Parathyroid adenoma (tissue), 2 donors: ENCODE results near the gene MCC.

ENCODE experiments used
- H2AFZ ChIP-seq: fragments of 300-600 bp; sonication (generic); one replicate; pipeline ENCODE4 v1.7.0; 2017; ENCODE audit warnings: antibody characterized with exemption, mild to moderate bottlenecking
- H3K27ac ChIP-seq: fragments of 300-600 bp; sonication (generic); one replicate; pipeline ENCODE4 v1.7.0; 2017
- H3K27me3 ChIP-seq: fragments of 300-600 bp; sonication (generic); one replicate; pipeline ENCODE4 v1.7.0; 2017; ENCODE audit warnings: low read length; ENCODE audit not compliant: control insufficient read depth, insufficient read depth
- H3K36me3 ChIP-seq: fragments of 300-600 bp; sonication (generic); one replicate; pipeline ENCODE4 v1.7.0; 2017; ENCODE audit warnings: low read length; ENCODE audit not compliant: control insufficient read depth, insufficient read depth
- H3K4me1 ChIP-seq: fragments of 300-600 bp; sonication (generic); one replicate; pipeline ENCODE4 v1.7.0; 2017; ENCODE audit warnings: control low read depth
- H3K4me2 ChIP-seq: fragments of 300-600 bp; sonication (generic); one replicate; pipeline ENCODE4 v1.7.0; 2017; ENCODE audit warnings: low read length
- H3K4me3 ChIP-seq: fragments of 300-600 bp; sonication (generic); one replicate; pipeline ENCODE4 v1.7.0; 2017; ENCODE audit warnings: low read depth, low read length
- H3K79me2 ChIP-seq: fragments of 300-600 bp; sonication (generic); one replicate; pipeline ENCODE4 v1.7.0; 2017; ENCODE audit warnings: control low read depth
- H3K9ac ChIP-seq: fragments of 300-600 bp; sonication (generic); one replicate; pipeline ENCODE4 v1.7.0; 2017; ENCODE audit warnings: mild to moderate bottlenecking
- H3K9me3 ChIP-seq: fragments of 300-600 bp; sonication (generic); one replicate; pipeline ENCODE4 v1.7.0; 2017; ENCODE audit warnings: low read length; ENCODE audit not compliant: control insufficient read depth
- TF ChIP-seq, protein P1 (sequence below): fragments of 300-600 bp; sonication (generic); IDR thresholded peaks from one replicate; pipeline ENCODE4 v1.7.0; 2017; ENCODE audit warnings: antibody characterized with exemption, mild to moderate bottlenecking
- donor health status: primary hyperparathyroidism.

The MCC gene

GRCh38 chr5:113296676-113297075 is 191.6 kb downstream of the MCC start:
- peaks cover 74% of the 10 kb centered on the region for H3K79me2 ChIP-seq
- no peak overlapping the region for H2AFZ ChIP-seq
- no peaks in the 10 kb centered on the region for H3K36me3 ChIP-seq
- H3K9ac ChIP-seq: no peak overlapping the region
- H3K4me3 ChIP-seq: no peak overlapping the region
- no peak overlapping the region for H3K4me2 ChIP-seq
- TF ChIP-seq, protein P1, sequence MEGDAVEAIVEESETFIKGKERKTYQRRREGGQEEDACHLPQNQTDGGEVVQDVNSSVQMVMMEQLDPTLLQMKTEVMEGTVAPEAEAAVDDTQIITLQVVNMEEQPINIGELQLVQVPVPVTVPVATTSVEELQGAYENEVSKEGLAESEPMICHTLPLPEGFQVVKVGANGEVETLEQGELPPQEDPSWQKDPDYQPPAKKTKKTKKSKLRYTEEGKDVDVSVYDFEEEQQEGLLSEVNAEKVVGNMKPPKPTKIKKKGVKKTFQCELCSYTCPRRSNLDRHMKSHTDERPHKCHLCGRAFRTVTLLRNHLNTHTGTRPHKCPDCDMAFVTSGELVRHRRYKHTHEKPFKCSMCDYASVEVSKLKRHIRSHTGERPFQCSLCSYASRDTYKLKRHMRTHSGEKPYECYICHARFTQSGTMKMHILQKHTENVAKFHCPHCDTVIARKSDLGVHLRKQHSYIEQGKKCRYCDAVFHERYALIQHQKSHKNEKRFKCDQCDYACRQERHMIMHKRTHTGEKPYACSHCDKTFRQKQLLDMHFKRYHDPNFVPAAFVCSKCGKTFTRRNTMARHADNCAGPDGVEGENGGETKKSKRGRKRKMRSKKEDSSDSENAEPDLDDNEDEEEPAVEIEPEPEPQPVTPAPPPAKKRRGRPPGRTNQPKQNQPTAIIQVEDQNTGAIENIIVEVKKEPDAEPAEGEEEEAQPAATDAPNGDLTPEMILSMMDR: no peak
- no peak overlapping the region for H3K27ac ChIP-seq
- no peaks in the 10 kb centered on the region for H3K27me3 ChIP-seq
- no peaks in the 10 kb centered on the region for H3K9me3 ChIP-seq
- peaks cover 10% of the 10 kb centered on the region for H3K4me1 ChIP-seq

- no peak overlapping the region for H3K9ac ChIP-seq
- TF ChIP-seq, protein P1: no peak
Observed at GRCh38 chr5:113295111-113295539, 193.1 kb downstream of the MCC start.

GRCh38 chr5:113294311-113295110 is 193.7 kb downstream of the MCC start:
- Histone ChIP-seq H3K36me3 (no peaks in the 10 kb centered on the region), H2AFZ (peak overlapping the region; percentile 51), H3K4me1 (peaks cover 19% of the 10 kb centered on the region), H3K27me3 (no peaks in the 10 kb centered on the region), H3K4me3 (peak overlapping the region; percentile 99), H3K4me2 (peak overlapping the region; percentile 86), H3K27ac (peak overlapping the region; percentile 91), H3K9ac (peak overlapping the region; percentile 54), H3K79me2 (peaks cover 75% of the 10 kb centered on the region), H3K9me3 (no peaks in the 10 kb centered on the region)
- TF ChIP-seq, protein P1: peak; percentile 21

More at GRCh38 chr5:113295111-113295539, 193.1 kb downstream of the MCC start:
- Histone ChIP-seq H3K27ac (peak overlapping the region; percentile 91), H3K36me3 (no peaks in the 10 kb centered on the region), H2AFZ (peak overlapping the region; percentile 17), H3K27me3 (no peaks in the 10 kb centered on the region), H3K4me3 (peak overlapping the region; percentile 99), H3K4me1 (peaks cover 17% of the 10 kb centered on the region), H3K9me3 (no peaks in the 10 kb centered on the region), H3K79me2 (peaks cover 75% of the 10 kb centered on the region), H3K4me2 (peak overlapping the region; percentile 86)

- Histone ChIP-seq H3K9ac (peak overlapping the region; percentile 54), H2AFZ (peak overlapping the region; percentile 51), H3K79me2 (peaks cover 77% of the 10 kb centered on the region), H3K4me3 (peak overlapping the region; percentile 99), H3K27ac (peak overlapping the region; percentile 91), H3K4me1 (peaks cover 21% of the 10 kb centered on the region), H3K4me2 (peak overlapping the region; percentile 86), H3K36me3 (no peaks in the 10 kb centered on the region), H3K9me3 (no peaks in the 10 kb centered on the region), H3K27me3 (no peaks in the 10 kb centered on the region)
- TF ChIP-seq, protein P1: no peak
Observed at GRCh38 chr5:113293975-113294310, 194.3 kb downstream of the MCC start.
